ENCODE measurements around the gene PLCH2. TPM values are rescaled to one million over a fixed set of nuclear protein-coding genes. Genes with fewer than 3 reads are reported as not detected.

The PLCH2 gene, protein sequence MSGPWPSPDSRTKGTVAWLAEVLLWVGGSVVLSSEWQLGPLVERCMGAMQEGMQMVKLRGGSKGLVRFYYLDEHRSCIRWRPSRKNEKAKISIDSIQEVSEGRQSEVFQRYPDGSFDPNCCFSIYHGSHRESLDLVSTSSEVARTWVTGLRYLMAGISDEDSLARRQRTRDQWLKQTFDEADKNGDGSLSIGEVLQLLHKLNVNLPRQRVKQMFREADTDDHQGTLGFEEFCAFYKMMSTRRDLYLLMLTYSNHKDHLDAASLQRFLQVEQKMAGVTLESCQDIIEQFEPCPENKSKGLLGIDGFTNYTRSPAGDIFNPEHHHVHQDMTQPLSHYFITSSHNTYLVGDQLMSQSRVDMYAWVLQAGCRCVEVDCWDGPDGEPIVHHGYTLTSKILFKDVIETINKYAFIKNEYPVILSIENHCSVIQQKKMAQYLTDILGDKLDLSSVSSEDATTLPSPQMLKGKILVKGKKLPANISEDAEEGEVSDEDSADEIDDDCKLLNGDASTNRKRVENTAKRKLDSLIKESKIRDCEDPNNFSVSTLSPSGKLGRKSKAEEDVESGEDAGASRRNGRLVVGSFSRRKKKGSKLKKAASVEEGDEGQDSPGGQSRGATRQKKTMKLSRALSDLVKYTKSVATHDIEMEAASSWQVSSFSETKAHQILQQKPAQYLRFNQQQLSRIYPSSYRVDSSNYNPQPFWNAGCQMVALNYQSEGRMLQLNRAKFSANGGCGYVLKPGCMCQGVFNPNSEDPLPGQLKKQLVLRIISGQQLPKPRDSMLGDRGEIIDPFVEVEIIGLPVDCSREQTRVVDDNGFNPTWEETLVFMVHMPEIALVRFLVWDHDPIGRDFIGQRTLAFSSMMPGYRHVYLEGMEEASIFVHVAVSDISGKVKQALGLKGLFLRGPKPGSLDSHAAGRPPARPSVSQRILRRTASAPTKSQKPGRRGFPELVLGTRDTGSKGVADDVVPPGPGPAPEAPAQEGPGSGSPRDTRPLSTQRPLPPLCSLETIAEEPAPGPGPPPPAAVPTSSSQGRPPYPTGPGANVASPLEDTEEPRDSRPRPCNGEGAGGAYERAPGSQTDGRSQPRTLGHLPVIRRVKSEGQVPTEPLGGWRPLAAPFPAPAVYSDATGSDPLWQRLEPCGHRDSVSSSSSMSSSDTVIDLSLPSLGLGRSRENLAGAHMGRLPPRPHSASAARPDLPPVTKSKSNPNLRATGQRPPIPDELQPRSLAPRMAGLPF (N-terminal part only)
- 0.14 to 0.48 TPM (median 0.28 TPM) in 5 replicates for total RNA-seq (2022; extraction: Qiagen RNA extraction; ENCODE audit: low read depth)

DNA sequence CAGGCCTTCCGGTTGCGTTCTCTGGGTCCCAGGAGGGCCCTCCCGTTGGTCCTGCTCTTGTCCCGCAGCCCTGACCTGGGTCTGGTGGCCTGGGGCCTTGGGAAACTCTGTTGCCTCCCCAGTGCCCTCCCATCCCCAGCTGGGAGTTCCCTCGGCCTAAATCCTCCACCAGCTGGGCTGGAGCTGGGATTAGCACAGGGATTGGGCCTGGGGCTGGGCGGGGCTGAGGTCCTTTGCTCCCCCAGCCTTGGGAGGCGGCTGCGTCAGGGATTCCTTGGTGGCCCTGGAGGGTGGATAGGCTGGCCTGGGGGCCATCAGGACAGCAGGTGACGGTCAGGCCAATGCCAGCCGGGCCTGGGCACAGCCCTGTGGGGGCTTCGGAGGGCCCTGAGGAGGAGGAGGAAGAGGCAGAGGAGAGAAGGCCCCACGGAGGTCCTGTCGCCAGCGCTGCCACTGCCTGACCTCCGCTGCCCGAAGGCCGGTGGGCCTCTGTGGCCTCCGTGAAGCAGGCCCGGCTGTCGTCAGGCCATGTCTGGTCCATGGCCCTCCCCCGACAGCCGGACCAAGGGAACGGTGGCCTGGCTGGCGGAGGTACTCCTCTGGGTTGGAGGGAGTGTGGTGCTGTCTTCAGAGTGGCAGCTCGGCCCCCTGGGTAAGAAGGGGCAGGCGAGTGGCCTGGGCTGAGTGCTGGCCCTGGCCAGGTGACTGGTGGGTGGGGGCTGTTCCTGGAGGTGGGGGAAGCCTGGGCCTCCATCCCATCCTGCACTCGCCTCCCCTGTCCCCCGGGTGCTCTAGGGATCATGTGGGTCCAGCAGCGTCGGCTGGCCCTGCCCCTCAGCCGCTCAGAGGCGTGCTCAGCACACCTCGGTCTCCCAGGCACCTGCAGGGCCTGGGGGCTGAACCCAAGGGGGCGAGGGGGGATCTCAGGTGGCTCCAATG, at the start of gene PLCH2:
TSS of gene PLCH2 (plus strand) at position 229 of the 939 bp plus-strand sequence. CDS start at position 529, 300 bp downstream.

DNA sequence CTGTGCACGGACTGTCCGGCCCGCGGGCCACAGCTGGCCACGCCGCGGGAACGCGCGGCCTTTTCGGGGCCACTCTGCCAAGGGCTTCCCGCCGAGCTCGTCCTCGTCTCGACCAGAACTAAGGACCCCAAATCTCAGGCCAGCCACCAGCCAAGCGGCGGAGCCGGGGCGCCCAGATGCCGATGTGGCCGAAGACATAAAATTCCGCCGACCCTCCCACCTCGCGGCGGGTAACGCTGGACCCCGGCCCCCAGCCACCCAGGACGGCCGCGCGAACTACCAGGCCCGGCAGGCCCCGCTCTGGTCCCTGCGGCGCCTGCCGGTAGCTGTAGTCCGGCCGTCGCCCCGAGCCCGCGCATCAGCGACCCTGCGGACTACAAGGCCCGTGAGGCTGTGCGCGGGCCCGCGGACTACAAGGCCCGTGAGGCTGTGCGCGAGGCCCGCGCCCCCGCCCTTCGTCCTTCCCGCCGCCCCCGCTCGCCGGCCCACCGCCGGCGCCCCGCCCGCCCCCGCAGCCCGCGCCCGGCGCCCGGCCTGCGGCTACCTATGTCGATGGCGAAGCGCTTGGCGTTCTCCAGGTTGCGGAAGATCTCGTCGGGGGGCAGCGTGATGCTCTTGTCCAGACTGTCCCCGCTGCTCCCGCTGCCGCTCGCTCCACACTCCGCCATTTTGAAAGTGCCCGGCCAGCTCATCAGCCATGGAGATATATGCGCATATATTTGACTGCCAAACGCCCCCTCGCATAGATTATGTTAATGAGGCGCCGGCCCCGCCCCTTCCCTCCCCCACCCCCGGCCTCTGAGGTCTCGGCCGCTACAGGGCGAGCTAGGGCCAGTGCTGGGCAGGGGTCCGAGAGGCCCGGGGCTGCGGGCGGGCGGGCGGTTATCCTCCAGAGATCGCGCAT, 50.1 kb downstream of the PLCH2 start, which contains the start of gene PANK4:
TSS of gene PANK4 (minus strand) at position 677 of the 904 bp plus-strand sequence. CDS start at position 668, 9 bp downstream.

DNA sequence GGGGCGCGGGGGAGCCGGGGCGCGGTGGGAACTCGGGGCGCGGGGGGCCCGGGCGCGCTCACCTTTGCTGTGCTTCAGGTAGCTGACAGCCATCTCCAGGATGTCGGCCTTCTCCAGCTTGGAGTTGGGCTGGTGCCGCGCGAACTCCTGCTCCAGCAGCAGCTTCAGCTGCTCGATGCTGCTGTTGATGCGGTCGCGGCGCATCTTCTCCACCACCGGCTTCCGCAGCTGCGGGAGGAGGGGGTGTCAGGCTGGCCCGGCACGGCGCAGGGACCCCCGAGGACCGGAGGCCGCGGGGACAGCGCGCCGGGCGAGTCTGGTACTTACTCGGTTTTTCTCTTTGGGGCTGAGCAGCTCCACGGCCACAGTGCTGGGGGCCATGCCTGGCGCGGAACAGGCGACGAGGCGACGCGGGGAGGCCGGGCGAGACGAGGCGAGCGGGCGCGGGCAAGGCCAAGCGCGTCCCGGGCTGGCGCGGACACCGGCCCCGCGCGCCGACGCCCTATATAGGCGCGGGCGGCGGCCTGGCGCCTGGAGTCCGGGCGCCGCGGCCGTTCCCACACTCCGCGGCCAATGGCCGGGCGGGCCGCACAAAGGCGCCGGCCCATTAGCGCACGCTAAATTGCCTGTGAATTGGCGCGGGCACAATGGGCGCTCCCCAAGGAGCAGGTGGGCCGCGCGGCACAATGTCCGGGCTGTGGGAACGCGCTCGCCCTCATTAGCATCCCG, 53.9 kb downstream of the PLCH2 start, which contains the start of gene HES5:
TSS of gene HES5 (minus strand) at position 480 of the 729 bp plus-strand sequence. CDS start at position 381, 99 bp downstream.

Other genes starting within 250 kb of the PLCH2 start
- 18.6 to 25.8 TPM (median 23.5 TPM) in 5 replicates for gene SKI, start 248.0 kb upstream of the PLCH2 start, total RNA-seq (2022; extraction: Qiagen RNA extraction; ENCODE audit: low read depth)
- gene MORN1, start 84.7 kb upstream of the PLCH2 start, total RNA-seq (2022; extraction: Qiagen RNA extraction; ENCODE audit: low read depth), result 4.6 to 8.3 TPM (median 6.2 TPM) in 5 replicates
- gene RER1, start 84.4 kb upstream of the PLCH2 start, total RNA-seq (2022; extraction: Qiagen RNA extraction; ENCODE audit: low read depth), result 95.6 to 133 TPM (median 119 TPM) in 5 replicates
- 16.8 to 24.4 TPM (median 24.0 TPM) in 5 replicates for gene PEX10, start 63.7 kb upstream of the PLCH2 start, total RNA-seq (2022; extraction: Qiagen RNA extraction; ENCODE audit: low read depth)
- 7.0 to 11.3 TPM (median 10.3 TPM) in 5 replicates for gene PANK4, start 50.3 kb downstream of the PLCH2 start, total RNA-seq (2022; extraction: Qiagen RNA extraction; ENCODE audit: low read depth)
- not detected in 5 replicates for gene HES5, start 54.0 kb downstream of the PLCH2 start, total RNA-seq (2022; extraction: Qiagen RNA extraction; ENCODE audit: low read depth)
- 0.10 to 0.25 TPM (median 0.16 TPM) in 4 of 5 replicates, not detected in the other for gene TNFRSF14, start 80.1 kb downstream of the PLCH2 start, total RNA-seq (2022; extraction: Qiagen RNA extraction; ENCODE audit: low read depth)
- 17.2 to 23.4 TPM (median 19.9 TPM) in 5 replicates for gene PRXL2B, start 110.5 kb downstream of the PLCH2 start, total RNA-seq (2022; extraction: Qiagen RNA extraction; ENCODE audit: low read depth)
- gene MMEL1, start 156.7 kb downstream of the PLCH2 start, total RNA-seq (2022; extraction: Qiagen RNA extraction; ENCODE audit: low read depth), result not detected in 5 replicates

Measured in A549 treated with RU486 at 1 μM for 4 hours (cell line).